ENCODE data around the gene ADCY9. TPM values are rescaled to one million over a fixed set of nuclear protein-coding genes. Genes with fewer than 3 reads are reported as not detected.

Gene ADCY9
- total RNA-seq, 1 experiment from 2014 or later, result 11.5 TPM

GRCh38 chr16:3992297-3993051, 123.8 kb downstream of the ADCY9 start:
- POLR2A ChIA-PET, result no interaction called here
- CTCF ChIA-PET, result no interaction called here
- no peak for ATAC-seq

More at GRCh38 chr16:3992297-3993051, 123.8 kb downstream of the ADCY9 start:
- TF ChIP-seq NFATC4 (CRISPR knock-in tag; IDR thresholded peaks at IDR 0.05), result no peak
- no peak for TF ChIP-seq ZMAT4 (CRISPR knock-in tag; IDR thresholded peaks at IDR 0.05)
- TF ChIP-seq CBFB (CRISPR knock-in tag; IDR thresholded peaks at IDR 0.05; ENCODE audit: low read depth), result no peak
- no peak for TF ChIP-seq ARID4B (CRISPR knock-in tag; IDR thresholded peaks at IDR 0.05; ENCODE audit: borderline replicate concordance)
- no peak for TF ChIP-seq ZNF317 (CRISPR knock-in tag; IDR thresholded peaks at IDR 0.05; ENCODE audit: borderline replicate concordance, low read depth)
- TF ChIP-seq ZNF425 (CRISPR knock-in tag; conservative IDR thresholded peaks at IDR 0.05), result no peak
- no peak for TF ChIP-seq CDX4 (CRISPR knock-in tag; IDR thresholded peaks at IDR 0.05; ENCODE audit: borderline replicate concordance)
- no peak for TF ChIP-seq EMX1 (CRISPR knock-in tag; IDR thresholded peaks at IDR 0.05)
- no peak for TF ChIP-seq NFYB (CRISPR knock-in tag; conservative IDR thresholded peaks at IDR 0.05; ENCODE audit: low read depth)
- no peak for TF ChIP-seq E2F5 (CRISPR knock-in tag; IDR thresholded peaks at IDR 0.05)
- TF ChIP-seq ZNF219 (CRISPR knock-in tag; IDR thresholded peaks at IDR 0.05; ENCODE audit: borderline replicate concordance), result no peak
- no peak for TF ChIP-seq TP53 (CRISPR knock-in tag; IDR thresholded peaks at IDR 0.05)
- no peak for TF ChIP-seq ELF4 (CRISPR knock-in tag; IDR thresholded peaks at IDR 0.05; ENCODE audit: low read depth)
- TF ChIP-seq TCF7 (CRISPR knock-in tag; IDR thresholded peaks at IDR 0.05; ENCODE audit: low read depth), result no peak
- TF ChIP-seq MLX (CRISPR knock-in tag; IDR thresholded peaks at IDR 0.05), result no peak
- TF ChIP-seq, protein P1, sequence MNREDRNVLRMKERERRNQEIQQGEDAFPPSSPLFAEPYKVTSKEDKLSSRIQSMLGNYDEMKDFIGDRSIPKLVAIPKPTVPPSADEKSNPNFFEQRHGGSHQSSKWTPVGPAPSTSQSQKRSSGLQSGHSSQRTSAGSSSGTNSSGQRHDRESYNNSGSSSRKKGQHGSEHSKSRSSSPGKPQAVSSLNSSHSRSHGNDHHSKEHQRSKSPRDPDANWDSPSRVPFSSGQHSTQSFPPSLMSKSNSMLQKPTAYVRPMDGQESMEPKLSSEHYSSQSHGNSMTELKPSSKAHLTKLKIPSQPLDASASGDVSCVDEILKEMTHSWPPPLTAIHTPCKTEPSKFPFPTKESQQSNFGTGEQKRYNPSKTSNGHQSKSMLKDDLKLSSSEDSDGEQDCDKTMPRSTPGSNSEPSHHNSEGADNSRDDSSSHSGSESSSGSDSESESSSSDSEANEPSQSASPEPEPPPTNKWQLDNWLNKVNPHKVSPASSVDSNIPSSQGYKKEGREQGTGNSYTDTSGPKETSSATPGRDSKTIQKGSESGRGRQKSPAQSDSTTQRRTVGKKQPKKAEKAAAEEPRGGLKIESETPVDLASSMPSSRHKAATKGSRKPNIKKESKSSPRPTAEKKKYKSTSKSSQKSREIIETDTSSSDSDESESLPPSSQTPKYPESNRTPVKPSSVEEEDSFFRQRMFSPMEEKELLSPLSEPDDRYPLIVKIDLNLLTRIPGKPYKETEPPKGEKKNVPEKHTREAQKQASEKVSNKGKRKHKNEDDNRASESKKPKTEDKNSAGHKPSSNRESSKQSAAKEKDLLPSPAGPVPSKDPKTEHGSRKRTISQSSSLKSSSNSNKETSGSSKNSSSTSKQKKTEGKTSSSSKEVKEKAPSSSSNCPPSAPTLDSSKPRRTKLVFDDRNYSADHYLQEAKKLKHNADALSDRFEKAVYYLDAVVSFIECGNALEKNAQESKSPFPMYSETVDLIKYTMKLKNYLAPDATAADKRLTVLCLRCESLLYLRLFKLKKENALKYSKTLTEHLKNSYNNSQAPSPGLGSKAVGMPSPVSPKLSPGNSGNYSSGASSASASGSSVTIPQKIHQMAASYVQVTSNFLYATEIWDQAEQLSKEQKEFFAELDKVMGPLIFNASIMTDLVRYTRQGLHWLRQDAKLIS (CRISPR knock-in tag; IDR thresholded peaks at IDR 0.05; ENCODE audit: borderline replicate concordance), result no peak
- TF ChIP-seq SMAD3 (CRISPR knock-in tag; IDR thresholded peaks at IDR 0.05; ENCODE audit: borderline replicate concordance), result no peak
- TF ChIP-seq HMGA2 (CRISPR knock-in tag; IDR thresholded peaks at IDR 0.05), result no peak
- no peak for TF ChIP-seq NR2C2 (CRISPR knock-in tag; IDR thresholded peaks at IDR 0.05)
- no peak for DNase-seq (ENCODE audit: low spot score)
- H3K4me1 Mint-ChIP-seq, result peaks cover 3% of the 10 kb centered on the region; the same call in 1 of the 2 replicates
- H3K27ac Mint-ChIP-seq, result no peak overlapping the region
- H3K9me3 Mint-ChIP-seq, result no peaks in the 10 kb centered on the region
- no peaks in the 10 kb centered on the region for H3K27me3 Mint-ChIP-seq (ENCODE audit: low read depth)
- H3K4me3 Mint-ChIP-seq, result no peak overlapping the region
- no peaks in the 10 kb centered on the region for H3K36me3 Mint-ChIP-seq
